Right ventricle myocardium superior (tissue), 1 donor: ENCODE results near the gene RFPL1. TPM values are rescaled to one million over a fixed set of nuclear protein-coding genes. Genes with fewer than 3 reads are reported as not detected.
A peak's percentile ranks its signal among the peaks of the same experiment; 100 is the strongest.
"Not testable (repeated sequence)": the region's sequence is repeated elsewhere in the genome, so short reads cannot be mapped to it uniquely, and the experiment has no call there.

Experiments
- ATAC-seq: fragments of 200-7000 bp; cut with Tn5 transposase; one replicate; pipeline ENCODE4 v1.9.1; 2020; ENCODE audit warnings: mild to moderate bottlenecking; ENCODE audit not compliant: poor library complexity
- DNase-seq: peaks from one replicate; pipeline ENCODE4 v3.0.0-alpha.2; 2020
- intact Hi-C: fragments of 100-400 bp; cut with DNase I; formaldehyde crosslinking; loops from one replicate; pipeline ENCODE4 v1.11.2; 2022
- total RNA-seq: library from RNA; stranded (reverse); fragmentation: NEBNext Ultra II Directional; extraction: Animal tissue kit (Norgen Biotek cat#: 25700); gene quantifications from one replicate; pipeline ENCODE4 v1.2.1, GENCODE V29; 2021
- donor health status: DM: no; HTN: yes; CAD: no; lungs with severe emphysema.

Gene RFPL1
- total RNA-seq, 1 donor from 2014 or later = not detected

DNA sequence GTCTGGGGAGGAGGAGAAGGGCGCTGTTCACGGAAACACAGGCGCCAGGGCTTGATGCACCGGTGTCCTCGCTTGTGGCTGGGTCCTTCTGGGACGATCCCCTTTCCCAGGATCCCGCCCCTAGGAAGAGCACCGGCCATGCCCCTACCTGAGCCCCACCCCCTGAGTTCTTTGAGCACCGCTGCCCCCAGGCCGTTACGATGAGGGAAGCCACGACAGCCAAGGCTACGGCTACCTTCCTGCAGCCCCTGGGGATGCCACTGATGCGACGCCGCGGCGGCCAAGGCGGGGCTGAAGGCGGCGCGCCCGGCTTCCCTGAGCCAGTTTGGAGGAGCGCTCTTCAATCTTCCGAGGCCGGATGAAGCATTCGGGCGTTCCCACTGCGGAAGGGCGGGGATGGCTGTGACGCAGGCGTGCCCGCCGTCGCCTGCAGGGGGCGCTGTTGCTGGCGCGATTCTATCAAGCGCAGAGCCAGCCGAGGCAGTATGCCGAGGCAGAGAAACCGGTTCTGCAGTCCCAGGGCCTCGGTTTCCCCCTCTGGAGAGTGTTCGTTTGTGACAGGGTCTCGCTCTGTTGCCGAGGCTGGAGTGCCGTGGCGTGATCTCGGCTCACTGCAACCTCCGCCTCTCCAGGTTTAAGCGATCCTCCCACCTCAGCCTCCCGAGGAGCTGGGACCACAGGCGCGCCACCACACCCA is 31.9 kb downstream of the RFPL1 start:
- peak; percentile 73 for ATAC-seq
- intact Hi-C loops = no loop called here
- DNase-seq = peak; percentile 75

DNA sequence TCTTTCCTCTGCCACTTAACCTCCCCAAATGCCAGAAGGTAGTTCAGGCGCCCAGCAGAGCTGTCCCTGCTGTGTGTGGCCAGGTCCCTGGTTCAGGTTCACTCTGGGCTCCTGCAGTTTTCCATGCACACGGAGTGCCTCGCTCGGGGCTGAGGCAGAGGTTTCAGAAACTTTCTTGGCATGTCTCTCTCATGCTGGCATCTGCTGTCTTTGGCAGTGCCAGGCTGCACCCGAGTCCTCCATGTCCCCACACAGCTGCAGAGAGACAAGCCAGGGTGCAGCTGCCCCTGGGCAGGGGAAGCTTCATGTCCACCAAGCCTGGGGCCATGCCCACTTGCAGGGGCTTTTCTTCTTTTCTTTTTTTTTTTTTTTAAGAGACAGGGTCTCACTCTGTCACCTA is 34.6 kb downstream of the RFPL1 start:
- DNase-seq = no peak
- intact Hi-C loops = no loop called here
- no peak for ATAC-seq

DNA sequence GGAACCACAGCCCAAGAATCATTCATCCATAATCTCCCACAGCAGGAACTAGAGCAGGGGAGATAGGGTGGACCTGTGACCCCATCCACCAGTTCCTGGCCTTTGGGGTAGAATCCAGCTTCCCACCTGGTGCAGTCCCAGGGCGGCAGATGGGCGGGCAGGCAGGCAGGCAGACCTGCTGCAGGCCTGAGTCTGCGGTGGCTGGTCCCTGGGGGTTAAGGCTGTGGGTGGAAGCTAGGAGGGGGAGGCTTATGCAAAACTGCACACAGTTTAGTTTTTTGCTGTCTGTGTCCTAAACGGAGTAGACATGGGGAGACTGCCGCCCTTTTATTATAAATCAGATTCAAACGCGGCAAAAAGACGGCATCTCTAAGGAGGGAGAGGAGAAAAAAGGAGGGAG is 37.2 kb downstream of the RFPL1 start:
- DNase-seq = no peak
- no peak for ATAC-seq
- intact Hi-C loops = no loop called here

DNA sequence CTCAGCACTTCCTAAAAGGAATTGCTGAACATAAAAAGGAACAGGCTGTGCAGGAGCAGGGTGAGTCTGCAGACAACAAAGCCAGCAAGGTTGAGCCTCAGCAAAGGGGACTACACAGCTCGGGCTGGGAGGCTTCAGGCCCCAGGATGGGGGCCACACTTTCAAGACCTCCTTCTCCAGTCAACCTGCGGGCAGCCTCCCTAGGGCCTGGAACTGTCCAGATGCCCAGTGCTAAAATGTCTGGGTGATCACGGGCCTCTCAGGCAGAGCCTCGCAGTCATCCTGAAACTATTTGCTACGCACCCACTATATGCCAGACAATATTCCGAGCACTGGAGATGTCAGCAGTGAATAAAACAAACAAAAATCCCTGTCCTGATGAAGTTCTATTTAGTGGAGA is 37.7 kb downstream of the RFPL1 start:
- DNase-seq = no peak
- ATAC-seq = no peak
- intact Hi-C loops = no loop called here

DNA sequence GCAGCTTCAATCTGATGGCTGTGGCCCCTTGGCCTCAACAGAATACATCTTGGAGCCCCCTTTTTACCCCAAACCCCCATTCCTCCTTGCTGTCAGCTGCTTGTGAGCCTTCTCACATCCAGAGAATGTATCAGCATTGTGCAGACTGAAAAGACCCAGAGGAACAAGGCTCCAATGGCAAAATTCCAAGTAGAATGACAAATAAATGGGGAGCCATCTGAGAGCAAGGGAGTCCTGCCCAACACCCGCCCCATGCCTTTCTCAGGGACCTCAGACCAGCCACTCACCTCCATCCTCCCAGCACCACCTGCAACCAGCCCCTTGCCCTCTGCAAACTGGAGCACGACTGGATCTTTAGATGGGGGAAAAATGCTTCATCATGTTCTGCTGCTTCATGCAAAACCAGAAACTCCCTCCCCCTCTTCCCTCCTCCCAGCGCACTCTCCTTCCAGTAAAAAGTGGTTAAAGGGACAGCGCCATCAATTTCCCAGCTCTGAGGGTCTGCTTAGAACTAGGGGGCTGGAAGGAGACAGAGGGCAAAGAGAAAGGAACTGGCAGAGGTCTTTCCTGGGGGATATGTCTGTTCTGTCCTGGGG is 39.4 kb downstream of the RFPL1 start:
- ATAC-seq (no peak), DNase-seq (no peak)
- intact Hi-C loops = no loop called here

DNA sequence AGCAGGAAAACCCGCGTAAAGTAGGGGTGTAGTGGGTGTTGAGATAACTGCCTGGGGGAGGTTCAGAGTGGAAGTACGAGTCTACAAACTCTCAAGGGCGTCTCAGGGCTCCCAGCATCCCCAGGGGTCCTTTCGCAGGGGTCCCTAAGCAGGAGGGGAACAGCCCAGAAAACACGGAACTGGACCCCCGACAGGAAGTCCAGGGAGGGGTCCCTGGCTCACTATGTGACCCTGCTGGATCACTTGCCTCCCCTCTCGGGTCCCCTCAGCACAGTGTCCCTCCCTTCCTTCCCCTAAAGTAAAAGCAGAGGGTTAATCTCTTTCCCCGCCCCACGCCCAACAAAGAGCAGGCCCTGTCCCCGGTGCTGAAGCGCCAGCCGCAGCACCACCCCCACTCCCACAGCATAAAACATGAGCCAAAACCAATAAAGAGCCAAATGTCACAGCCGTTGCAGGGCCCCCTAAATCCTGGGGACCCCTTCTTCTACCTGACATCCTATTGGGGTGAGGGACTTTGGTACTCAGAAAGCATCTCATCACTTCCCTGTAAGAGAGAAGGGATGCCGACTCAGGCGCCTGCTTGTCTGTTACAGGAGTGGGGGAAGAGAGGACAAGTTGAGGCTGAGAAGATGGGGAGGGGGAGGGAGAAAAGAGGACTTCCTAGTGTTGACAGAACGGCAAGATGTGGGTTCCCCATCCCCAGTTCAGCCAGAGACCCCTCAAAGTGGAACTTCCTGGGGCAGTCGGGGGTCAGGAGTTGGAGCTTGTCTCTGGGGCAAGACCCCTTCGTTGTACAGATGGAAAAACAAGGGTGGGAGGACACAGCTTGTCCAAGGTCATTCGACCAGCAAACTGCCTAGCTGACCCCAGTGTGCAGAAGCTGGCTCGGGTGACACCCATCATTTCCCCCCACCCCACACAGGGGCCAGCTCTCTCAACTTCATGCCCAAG is 40.2 kb downstream of the RFPL1 start:
- DNase-seq = no peak
- intact Hi-C loops = no loop called here
- no peak for ATAC-seq

DNA sequence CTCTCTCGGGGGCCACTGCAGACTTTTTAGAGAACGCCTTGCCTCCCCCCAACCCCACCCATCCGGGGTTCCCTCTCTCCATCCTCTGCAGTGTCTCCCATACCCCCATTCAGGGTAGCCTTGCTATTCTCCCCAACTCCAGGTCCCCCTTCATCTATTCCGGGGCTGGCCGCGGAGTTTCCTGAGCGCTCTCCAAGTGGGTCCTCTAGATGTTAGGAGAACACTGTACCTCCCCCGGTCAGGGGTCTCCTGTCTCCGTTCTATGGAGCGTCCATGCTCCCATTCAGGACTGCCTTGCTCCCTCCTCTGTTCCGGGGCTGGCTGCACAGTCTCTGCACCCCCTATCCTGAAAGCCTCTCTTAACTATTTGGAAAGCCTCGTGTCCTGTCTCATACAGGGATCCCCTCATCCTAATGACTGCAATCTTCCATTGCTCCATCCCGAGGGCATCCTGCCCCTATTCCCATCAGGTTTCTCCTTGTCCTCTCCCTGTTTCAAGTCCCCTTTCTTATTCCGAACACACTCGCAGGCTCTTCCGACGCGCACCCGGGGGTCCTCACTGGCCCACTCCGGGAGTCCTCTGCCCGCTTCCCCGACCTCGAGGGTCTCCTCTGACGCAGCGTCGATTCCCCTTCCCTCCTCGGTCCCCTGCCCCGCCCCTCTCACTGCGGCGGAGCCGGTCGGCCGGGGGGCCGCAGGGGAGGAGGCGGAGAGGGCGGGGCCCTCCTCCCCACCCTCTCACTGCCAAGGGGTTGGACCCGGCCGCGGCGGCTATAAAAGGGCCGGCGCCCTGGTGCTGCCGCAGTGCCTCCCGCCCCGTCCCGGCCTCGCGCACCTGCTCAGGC is 41.3 kb downstream of the RFPL1 start, which contains the start of gene NEFH:
Gene NEFH, plus strand, starts transcription at position 802 of the 845 bp plus-strand sequence. CDS start 45 bp downstream, outside the sequence.
- ATAC-seq (no peak), DNase-seq (no peak)
- intact Hi-C loops = no loop called here

DNA sequence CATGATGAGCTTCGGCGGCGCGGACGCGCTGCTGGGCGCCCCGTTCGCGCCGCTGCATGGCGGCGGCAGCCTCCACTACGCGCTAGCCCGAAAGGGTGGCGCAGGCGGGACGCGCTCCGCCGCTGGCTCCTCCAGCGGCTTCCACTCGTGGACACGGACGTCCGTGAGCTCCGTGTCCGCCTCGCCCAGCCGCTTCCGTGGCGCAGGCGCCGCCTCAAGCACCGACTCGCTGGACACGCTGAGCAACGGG is 41.8 kb downstream of the RFPL1 start:
- ATAC-seq (no peak), DNase-seq (no peak)
- intact Hi-C loops = no loop called here

DNA sequence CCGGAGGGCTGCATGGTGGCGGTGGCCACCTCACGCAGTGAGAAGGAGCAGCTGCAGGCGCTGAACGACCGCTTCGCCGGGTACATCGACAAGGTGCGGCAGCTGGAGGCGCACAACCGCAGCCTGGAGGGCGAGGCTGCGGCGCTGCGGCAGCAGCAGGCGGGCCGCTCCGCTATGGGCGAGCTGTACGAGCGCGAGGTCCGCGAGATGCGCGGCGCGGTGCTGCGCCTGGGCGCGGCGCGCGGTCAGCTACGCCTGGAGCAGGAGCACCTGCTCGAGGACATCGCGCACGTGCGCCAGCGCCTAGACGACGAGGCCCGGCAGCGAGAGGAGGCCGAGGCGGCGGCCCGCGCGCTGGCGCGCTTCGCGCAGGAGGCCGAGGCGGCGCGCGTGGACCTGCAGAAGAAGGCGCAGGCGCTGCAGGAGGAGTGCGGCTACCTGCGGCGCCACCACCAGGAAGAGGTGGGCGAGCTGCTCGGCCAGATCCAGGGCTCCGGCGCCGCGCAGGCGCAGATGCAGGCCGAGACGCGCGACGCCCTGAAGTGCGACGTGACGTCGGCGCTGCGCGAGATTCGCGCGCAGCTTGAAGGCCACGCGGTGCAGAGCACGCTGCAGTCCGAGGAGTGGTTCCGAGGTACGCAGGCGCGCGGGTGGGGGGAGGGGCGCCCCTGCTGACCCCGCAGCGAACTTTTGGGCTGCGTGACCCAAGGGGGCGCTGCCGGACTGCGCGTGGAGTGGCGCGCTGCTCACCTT is 42.3 kb downstream of the RFPL1 start:
- intact Hi-C loops = no loop called here
- ATAC-seq = peak; percentile 45
- DNase-seq = peak; percentile 55

DNA sequence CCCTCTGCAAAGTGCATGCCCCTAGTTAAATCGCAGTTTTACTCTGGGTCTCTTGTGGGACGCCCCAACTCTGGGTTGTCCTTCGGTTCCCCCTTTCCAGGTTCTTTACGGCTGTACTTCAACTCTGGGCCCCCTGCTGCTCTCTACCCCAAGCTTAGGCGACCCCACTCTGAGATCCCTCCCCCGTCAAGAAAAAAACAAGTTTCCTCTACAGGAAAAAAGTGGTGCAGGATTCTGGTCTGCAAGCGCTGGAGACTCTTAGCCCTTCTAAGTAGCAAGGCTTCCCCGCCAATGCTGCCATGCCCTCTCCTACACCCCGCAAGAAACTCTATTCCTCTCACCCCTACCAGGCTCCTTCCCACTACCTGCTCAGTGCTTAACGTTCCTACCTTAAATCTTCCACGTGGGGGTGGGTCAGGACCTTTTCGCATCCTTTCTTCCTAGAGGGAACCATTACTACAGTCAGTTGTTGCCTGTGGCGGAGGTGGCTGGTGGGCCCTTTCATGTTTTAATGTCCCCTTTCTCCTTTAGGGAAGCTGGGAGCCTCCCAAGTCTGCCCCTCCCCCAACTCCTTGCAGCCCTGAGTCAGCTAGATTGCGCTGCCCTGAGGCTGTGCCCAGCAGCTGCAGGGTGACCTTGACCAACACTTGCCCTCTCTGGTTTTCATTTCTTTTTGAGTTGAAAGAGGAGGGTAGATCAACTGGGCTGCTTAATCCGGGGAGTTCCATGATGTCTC is 43.0 kb downstream of the RFPL1 start:
- intact Hi-C loops = no loop called here
- ATAC-seq = no peak

DNA sequence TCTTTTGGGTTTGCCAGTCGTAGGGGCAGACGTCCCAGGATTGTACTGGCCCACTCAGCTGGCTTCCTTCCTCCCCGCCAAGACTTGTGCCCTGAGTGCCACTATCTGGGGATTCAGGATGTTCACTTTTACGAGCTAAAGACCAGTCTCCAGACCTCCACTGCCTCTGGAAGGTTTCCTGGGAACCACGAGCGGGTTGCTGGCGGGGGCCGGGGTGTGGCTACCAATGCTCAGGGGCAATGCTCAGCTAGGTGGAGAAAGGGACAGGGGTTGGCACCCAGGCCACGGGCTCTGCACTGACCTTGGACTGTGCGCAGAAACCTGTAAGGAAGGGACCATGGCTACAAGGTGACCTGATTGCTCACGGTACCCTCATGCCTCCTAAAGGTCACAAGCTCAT is 43.9 kb downstream of the RFPL1 start:
- no peak for DNase-seq
- intact Hi-C loops = no loop called here
- no peak for ATAC-seq

More for the DNA sequence above, 43.0 kb downstream of the RFPL1 start:
- DNase-seq = no peak

DNA sequence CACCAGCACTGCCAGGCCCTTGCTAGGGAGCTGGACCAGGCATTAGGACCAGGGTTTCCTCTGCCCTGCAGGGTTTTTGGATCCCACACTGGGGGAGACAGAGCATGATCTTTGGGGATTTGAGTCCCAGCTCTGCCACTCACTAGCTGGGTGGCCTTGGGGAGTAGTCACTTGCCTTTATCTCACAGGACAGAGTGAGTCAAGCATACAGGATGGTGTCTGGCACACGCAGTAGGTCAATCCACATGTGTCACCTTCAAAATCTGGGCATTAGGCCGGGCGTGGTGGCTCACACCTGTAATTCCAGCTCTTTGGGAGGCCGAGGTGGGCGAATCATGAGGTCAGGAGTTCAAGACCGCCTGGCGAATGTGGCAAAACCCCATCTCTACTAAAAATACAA is 44.3 kb downstream of the RFPL1 start:
- no peak for DNase-seq
- intact Hi-C loops = no loop called here
- no peak for ATAC-seq

DNA sequence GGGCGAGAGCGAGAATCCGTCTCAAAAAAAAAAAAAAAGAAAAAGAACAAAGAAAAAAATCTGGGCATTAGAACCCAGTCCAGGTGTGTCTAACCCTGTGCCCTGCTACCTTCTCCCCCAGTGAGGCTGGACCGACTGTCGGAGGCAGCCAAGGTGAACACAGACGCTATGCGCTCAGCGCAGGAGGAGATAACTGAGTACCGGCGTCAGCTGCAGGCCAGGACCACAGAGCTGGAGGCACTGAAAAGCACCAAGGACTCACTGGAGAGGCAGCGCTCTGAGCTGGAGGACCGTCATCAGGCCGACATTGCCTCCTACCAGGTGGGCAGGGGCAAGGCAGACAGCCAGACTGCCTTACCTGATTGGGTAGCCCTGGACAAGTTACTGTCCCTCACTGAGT is 44.9 kb downstream of the RFPL1 start:
- ATAC-seq (no peak), DNase-seq (no peak)
- intact Hi-C loops = no loop called here

DNA sequence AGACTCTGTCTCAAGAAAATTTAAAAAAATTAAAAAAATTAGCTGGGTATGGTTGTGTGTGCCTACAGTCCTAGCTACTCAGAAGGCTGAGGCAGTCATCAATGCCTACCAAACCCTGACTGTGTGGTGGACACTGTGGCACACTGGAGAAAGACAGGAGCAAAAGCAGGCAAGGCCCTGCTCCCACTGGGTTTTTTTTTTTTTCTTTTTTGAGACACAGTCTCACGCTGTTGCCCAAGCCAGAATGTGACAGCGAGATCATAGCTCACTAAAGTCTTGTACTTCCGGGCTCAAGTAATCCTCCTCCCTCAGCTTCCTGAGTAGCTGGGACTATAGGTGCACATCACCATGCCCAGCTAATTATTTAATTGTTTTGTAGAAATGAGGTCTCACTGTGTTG is 46.3 kb downstream of the RFPL1 start:
- ATAC-seq = no peak

DNA sequence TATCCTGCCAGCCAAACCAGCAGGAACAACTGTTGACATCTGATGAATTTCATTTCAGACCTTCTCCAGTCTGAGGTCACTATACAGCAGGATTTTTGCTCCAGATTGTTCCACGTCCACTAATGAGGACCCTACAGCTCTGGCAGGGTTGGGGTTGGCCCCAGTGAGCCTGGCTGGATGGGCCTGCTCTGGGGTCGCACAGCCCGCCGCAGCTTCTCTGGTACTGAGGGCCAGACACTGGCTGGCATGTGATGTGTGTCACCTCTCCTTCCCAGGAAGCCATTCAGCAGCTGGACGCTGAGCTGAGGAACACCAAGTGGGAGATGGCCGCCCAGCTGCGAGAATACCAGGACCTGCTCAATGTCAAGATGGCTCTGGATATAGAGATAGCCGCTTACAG is 47.1 kb downstream of the RFPL1 start:
- intact Hi-C loops = no loop called here
- ATAC-seq = no peak
- no peak for DNase-seq

More for the DNA sequence above, 46.3 kb downstream of the RFPL1 start:
- DNase-seq = no peak
- intact Hi-C loops = no loop called here

DNA sequence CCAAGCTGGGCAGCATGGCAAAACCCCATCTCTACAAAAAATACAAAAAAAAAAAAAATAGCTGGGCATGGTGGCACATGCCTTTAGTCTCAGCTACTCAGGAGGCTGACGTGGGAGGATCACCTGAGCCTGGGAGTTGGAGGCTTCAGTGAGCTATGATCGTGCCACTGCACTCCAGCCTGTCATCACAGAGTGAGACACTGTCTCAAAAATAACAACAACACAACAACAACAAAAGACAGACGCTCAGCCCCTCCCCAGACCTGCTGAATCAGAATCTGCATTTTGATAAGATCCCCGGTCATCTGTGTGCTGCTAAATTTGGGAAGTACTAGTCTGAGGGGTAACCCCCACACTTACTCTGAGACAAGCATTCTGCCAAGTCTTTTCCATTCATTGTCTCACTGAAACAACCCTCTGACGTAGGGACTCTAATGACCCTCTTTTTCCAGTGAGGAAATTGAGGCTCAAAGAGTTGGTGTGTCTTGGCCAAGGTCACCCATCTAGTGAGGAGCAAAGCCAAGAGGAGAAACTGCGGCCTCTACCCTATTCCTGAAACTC is 49.1 kb downstream of the RFPL1 start:
- intact Hi-C loops = no loop called here
- DNase-seq (no peak), ATAC-seq (no peak)

DNA sequence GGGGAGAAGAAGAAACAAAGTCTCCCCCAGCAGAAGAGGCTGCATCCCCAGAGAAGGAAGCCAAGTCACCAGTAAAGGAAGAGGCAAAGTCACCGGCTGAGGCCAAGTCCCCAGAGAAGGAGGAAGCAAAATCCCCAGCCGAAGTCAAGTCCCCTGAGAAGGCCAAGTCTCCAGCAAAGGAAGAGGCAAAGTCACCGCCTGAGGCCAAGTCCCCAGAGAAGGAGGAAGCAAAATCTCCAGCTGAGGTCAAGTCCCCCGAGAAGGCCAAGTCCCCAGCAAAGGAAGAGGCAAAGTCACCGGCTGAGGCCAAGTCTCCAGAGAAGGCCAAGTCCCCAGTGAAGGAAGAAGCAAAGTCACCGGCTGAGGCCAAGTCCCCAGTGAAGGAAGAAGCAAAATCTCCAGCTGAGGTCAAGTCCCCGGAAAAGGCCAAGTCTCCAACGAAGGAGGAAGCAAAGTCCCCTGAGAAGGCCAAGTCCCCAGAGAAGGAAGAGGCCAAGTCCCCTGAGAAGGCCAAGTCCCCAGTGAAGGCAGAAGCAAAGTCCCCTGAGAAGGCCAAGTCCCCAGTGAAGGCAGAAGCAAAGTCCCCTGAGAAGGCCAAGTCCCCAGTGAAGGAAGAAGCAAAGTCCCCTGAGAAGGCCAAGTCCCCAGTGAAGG is 50.9 kb downstream of the RFPL1 start:
- intact Hi-C loops, ATAC-seq, DNase-seq: not testable (repeated sequence)
